Measurements from ENCODE around the gene AKT1.

AKT1 gene

GRCh38 chr14:104796687-104797081 lies 1.1 kb upstream of the AKT1 start:
- TF ChIP-seq CTCF (IDR thresholded peaks at IDR 0.05; ENCODE audit: insufficient read depth, low read depth, low read length, missing control alignments): no peak
- H3K4me3 ChIP-seq (ENCODE audit: low read depth, low read length): no peak overlapping the region
- no peak for DNase-seq (ENCODE audit: low read depth)

GRCh38 chr14:104795781-104796686 lies 486 bp upstream of the AKT1 start:
- peak overlapping the region; percentile 53 for H3K4me3 ChIP-seq (ENCODE audit: low read depth, low read length)
- TF ChIP-seq CTCF (IDR thresholded peaks at IDR 0.05; ENCODE audit: insufficient read depth, low read depth, low read length, missing control alignments): no peak
- DNase-seq (ENCODE audit: low read depth): peak; percentile 66

GRCh38 chr14:104794631-104794992 lies 936 bp downstream of the AKT1 start:
- TF ChIP-seq CTCF (IDR thresholded peaks at IDR 0.05; ENCODE audit: insufficient read depth, low read depth, low read length, missing control alignments): no peak
- DNase-seq (ENCODE audit: low read depth): no peak
- peak overlapping the region; percentile 86 for H3K4me3 ChIP-seq (ENCODE audit: low read depth, low read length)

GRCh38 chr14:104794099-104794498 lies 1.4 kb downstream of the AKT1 start:
- H3K4me3 ChIP-seq (ENCODE audit: low read depth, low read length): peak overlapping the region; percentile 86
- DNase-seq (ENCODE audit: low read depth): peak; percentile 70
- TF ChIP-seq CTCF (IDR thresholded peaks at IDR 0.05; ENCODE audit: insufficient read depth, low read depth, low read length, missing control alignments): no peak

GRCh38 chr14:104793703-104793959 lies 1.9 kb downstream of the AKT1 start:
- peak overlapping the region; percentile 86 for H3K4me3 ChIP-seq (ENCODE audit: low read depth, low read length)
- TF ChIP-seq CTCF (IDR thresholded peaks at IDR 0.05; ENCODE audit: insufficient read depth, low read depth, low read length, missing control alignments): no peak
- no peak for DNase-seq (ENCODE audit: low read depth)

GRCh38 chr14:104792945-104793702 lies 2.4 kb downstream of the AKT1 start:
- DNase-seq (ENCODE audit: low read depth): no peak
- TF ChIP-seq CTCF (IDR thresholded peaks at IDR 0.05; ENCODE audit: insufficient read depth, low read depth, low read length, missing control alignments): no peak
- H3K4me3 ChIP-seq (ENCODE audit: low read depth, low read length): no peak overlapping the region
